ENCODE results near the gene BOD1.

DNA sequence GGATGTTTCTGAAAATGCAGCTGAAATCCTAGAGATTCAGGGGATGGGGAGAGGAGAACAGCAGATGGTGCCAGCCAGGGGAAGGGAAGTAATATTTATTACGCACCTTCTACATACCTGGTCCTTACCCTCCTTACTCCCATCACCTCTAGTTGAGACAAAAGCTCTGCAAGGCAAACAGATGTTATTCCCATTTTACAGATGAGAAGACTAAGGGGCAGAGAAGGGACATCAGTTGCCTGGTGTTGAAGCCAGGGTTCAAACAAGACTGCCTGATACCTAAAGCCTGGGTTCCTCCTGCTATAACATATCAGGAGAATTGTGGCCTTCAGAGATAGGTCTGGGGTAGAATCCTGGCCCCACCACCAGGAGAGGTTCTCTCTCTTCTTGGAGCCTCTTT, 7.3 kb upstream of the BOD1 start:
- TF ChIP-seq, protein P1, sequence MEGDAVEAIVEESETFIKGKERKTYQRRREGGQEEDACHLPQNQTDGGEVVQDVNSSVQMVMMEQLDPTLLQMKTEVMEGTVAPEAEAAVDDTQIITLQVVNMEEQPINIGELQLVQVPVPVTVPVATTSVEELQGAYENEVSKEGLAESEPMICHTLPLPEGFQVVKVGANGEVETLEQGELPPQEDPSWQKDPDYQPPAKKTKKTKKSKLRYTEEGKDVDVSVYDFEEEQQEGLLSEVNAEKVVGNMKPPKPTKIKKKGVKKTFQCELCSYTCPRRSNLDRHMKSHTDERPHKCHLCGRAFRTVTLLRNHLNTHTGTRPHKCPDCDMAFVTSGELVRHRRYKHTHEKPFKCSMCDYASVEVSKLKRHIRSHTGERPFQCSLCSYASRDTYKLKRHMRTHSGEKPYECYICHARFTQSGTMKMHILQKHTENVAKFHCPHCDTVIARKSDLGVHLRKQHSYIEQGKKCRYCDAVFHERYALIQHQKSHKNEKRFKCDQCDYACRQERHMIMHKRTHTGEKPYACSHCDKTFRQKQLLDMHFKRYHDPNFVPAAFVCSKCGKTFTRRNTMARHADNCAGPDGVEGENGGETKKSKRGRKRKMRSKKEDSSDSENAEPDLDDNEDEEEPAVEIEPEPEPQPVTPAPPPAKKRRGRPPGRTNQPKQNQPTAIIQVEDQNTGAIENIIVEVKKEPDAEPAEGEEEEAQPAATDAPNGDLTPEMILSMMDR (IDR thresholded peaks at IDR 0.05): no peak
- no peak for TF ChIP-seq EZH2 (IDR thresholded peaks at IDR 0.05)
- TF ChIP-seq EZH2phosphoT487 (IDR thresholded peaks at IDR 0.05): no peak

Data from neural progenitor cell (in vitro differentiated cells).